Fibroblast of villous mesenchyme (primary cell): Measurements from ENCODE around the gene SCUBE1. TPM values are rescaled to one million over a fixed set of nuclear protein-coding genes. Genes with fewer than 3 reads are reported as not detected.

Experiments
- DNase-seq: peaks from one replicate; pipeline ENCODE4 v3.0.0-alpha.2; 2010; ENCODE audit warnings: low read depth
- H3K4me3 ChIP-seq: 2 replicates; pipeline ENCODE4 v1.5.1; 2011; ENCODE audit warnings: low read depth, mild to moderate bottlenecking, low read length
- total RNA-seq: library from RNA; depleted of rRNA; stranded (reverse); fragments of >200 nt; gene quantifications from 2 replicates; pipeline ENCODE4 v1.2.3, GENCODE V29; 2012
- TF ChIP-seq, protein P1 (sequence below): IDR thresholded peaks from 2 replicates; pipeline ENCODE4 v1.5.1; 2012; ENCODE audit warnings: low read depth, mild to moderate bottlenecking, low read length; ENCODE audit not compliant: insufficient read depth

The SCUBE1 gene
- total RNA-seq, 1 donor, result not detected

DNA sequence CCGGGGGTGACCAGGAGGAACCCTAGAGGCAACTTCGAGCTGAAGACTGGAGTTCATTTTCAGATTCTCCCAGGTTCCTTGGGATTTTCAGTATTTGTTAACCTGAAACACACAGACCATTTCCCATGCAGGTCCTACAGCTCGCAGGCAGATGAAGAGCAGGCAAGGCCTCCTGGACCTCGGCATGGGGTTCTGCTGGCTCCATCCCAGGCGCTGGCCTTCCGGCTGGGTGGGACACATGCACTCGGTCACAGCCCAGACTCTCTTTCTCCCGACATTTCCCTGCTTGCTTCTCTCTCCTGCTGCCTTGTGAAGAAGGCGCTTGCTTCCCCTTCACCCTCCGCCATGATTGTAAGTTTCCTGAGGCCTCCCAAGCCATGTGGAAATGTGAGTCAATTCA lies 140.8 kb downstream of the SCUBE1 start:
- DNase-seq, result no peak
- no peak overlapping the region for H3K4me3 ChIP-seq
- TF ChIP-seq, protein P1, sequence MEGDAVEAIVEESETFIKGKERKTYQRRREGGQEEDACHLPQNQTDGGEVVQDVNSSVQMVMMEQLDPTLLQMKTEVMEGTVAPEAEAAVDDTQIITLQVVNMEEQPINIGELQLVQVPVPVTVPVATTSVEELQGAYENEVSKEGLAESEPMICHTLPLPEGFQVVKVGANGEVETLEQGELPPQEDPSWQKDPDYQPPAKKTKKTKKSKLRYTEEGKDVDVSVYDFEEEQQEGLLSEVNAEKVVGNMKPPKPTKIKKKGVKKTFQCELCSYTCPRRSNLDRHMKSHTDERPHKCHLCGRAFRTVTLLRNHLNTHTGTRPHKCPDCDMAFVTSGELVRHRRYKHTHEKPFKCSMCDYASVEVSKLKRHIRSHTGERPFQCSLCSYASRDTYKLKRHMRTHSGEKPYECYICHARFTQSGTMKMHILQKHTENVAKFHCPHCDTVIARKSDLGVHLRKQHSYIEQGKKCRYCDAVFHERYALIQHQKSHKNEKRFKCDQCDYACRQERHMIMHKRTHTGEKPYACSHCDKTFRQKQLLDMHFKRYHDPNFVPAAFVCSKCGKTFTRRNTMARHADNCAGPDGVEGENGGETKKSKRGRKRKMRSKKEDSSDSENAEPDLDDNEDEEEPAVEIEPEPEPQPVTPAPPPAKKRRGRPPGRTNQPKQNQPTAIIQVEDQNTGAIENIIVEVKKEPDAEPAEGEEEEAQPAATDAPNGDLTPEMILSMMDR, result no peak

DNA sequence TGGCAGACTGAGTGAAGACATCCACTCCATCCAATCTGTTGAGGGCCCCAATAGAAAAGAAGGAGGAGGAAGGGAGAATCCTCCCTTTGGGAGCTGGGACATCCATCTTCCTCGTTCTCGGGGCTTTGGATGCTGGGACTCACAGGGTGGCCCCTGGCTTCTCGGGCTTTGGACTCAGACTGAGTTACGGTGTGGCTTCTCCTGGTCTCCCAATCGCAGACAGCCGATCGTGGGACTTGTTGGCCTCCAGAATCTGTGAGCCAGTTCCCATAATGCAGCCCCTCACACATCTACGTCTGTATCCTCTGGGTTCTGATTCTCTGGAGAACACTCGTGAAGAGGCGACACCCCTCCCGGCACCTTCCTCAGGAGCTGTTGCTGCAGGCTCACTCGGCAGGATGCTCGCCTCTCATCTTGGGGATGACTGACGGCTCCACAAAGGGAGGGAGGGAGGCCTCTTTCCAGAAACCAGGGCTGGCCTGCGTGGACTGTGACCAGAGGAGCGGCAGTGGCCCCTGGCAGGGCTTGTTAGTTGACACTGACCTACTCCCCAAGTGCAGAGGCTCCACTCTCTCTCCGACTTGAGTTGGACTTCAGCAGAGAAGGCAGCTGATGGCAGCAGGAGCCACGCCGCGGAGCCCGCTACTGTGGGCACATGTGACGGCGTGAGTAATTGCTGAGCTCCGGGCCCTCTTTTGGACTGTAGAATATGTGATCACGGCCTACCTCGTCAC lies 141.5 kb downstream of the SCUBE1 start:
- DNase-seq, result no peak
- no peak overlapping the region for H3K4me3 ChIP-seq
- TF ChIP-seq, protein P1, result no peak

DNA sequence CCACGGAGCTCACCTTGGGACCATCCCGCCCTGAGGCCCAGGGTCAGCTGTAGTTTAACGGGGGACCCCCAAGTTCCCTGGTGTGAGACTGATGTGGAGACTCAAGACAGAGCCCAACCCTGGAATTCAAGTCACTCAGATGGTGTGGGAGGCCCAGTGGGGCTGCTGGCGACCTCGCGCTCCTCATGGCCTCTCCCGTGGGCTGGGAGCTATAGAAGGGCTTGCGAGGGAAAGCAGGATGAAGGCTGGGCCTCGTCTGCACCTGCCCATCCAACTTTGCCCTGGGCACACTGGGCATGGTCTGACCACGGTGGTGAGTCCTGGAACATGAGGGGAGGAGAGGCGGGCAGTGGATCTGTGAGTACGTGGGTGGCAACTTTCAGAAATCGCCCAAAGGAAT lies 142.6 kb downstream of the SCUBE1 start:
- H3K4me3 ChIP-seq, result no peak overlapping the region
- TF ChIP-seq, protein P1, result no peak
- no peak for DNase-seq

- no peak for DNase-seq
- no peak overlapping the region for H3K4me3 ChIP-seq
- TF ChIP-seq, protein P1, result no peak
These were observed 143.1 kb downstream of the SCUBE1 start for GRCh38 chr22:43200031-43200430.

DNA sequence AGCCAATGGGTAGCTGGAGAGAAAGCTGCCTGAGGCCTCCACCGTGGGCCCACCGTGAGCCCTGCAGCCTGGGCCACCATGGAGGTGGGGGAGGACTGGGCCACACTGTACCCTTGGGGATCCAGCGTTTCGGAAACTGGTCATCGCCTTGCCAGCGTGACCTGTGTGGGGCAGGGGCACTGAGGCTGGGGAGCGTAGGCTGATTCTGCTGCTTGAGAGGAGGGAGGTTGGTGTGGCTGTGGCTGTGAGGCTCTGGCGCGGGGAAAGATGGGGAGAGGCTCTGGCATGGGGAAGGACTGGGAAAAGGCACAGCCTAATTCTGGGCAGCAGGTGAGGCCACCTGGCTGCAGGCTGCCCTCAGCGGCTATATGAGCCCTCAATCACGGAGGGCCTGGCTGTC lies 143.6 kb downstream of the SCUBE1 start:
- DNase-seq, result no peak
- TF ChIP-seq, protein P1, result no peak
- no peak overlapping the region for H3K4me3 ChIP-seq

GRCh38 chr22:43198936-43199335 lies 144.2 kb downstream of the SCUBE1 start:
- no peak overlapping the region for H3K4me3 ChIP-seq
- DNase-seq, result no peak
- TF ChIP-seq, protein P1, result no peak

DNA sequence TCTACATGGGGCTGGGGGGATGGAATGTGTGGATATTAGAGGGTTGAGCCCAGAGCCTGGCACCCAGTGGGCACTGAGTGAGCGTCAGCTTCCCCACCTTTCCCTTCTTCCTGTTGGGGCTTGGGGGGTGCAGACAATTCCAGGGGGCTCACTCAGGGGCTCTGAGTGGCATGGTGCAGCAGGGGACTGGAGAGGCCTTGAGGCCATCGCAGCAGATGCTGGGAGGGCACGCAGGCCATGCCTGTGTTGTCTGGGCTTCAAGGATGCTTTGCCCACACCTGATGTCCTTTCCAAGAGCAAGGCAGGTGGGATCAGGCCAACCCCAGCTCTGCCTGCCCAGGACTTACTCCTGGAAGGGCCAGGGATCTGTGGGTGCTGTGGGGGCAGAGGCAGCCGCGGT lies 145.0 kb downstream of the SCUBE1 start:
- no peak for DNase-seq
- TF ChIP-seq, protein P1, result no peak

More for the DNA sequence above, 145.0 kb downstream of the SCUBE1 start:
- no peak overlapping the region for H3K4me3 ChIP-seq
